HepG2 (cell line): ENCODE results near the gene MAP2K5. TPM values are rescaled to one million over a fixed set of nuclear protein-coding genes. Genes with fewer than 3 reads are reported as not detected.

Experiments
- ELF3 ChIP-seq: IDR thresholded peaks from 2 replicates; pipeline ENCODE4 v1.6.1; 2016; ENCODE audit warnings: missing genetic modification reagents, missing compliant biosample characterization
- MAFF ChIP-seq: IDR thresholded peaks from 2 replicates; pipeline ENCODE4 v1.6.1; 2011; ENCODE audit warnings: low read depth, low read length, improper control_type of control experiment
- MYNN ChIP-seq: sonication (generic); formaldehyde crosslinking; IDR thresholded peaks from 2 replicates; pipeline ENCODE4 v1.4.0; 2020; ENCODE audit warnings: mild to moderate bottlenecking, low read depth, missing genetic modification reagents
- RARA ChIP-seq: IDR thresholded peaks from 2 replicates; pipeline ENCODE4 v1.6.1; 2016; ENCODE audit warnings: missing genetic modification reagents, missing compliant biosample characterization
- SALL1 ChIP-seq: sonication (generic); formaldehyde crosslinking; IDR thresholded peaks from 2 replicates; pipeline ENCODE4 v1.8.0; 2022; ENCODE audit warnings: mild to moderate bottlenecking, missing genetic modification reagents
- SIX1 ChIP-seq: sonication (generic); formaldehyde crosslinking; IDR thresholded peaks from 2 replicates; pipeline ENCODE4 v1.4.0; 2020; ENCODE audit warnings: missing genetic modification reagents, borderline replicate concordance
- SP140L ChIP-seq: sonication (generic); formaldehyde crosslinking; IDR thresholded peaks from 2 replicates; pipeline ENCODE4 v1.4.0; 2020; ENCODE audit warnings: missing genetic modification reagents, borderline replicate concordance
- STAG1 ChIP-seq: sonication (generic); formaldehyde crosslinking; IDR thresholded peaks from 2 replicates; pipeline ENCODE4 v1.4.0; 2020; ENCODE audit warnings: missing genetic modification reagents
- ZBTB38 ChIP-seq: sonication (generic); formaldehyde crosslinking; IDR thresholded peaks from 2 replicates; pipeline ENCODE4 v1.5.1; 2020; ENCODE audit warnings: mild to moderate bottlenecking, missing genetic modification reagents
- ZMYM3 ChIP-seq: sonication (generic); formaldehyde crosslinking; IDR thresholded peaks from 2 replicates; pipeline ENCODE4 v1.5.1; 2020; ENCODE audit warnings: mild to moderate bottlenecking, missing genetic modification reagents
- ZNF564 ChIP-seq: sonication (generic); formaldehyde crosslinking; IDR thresholded peaks from 2 replicates; pipeline ENCODE4 v1.8.1; 2023; ENCODE audit warnings: mild to moderate bottlenecking, missing genetic modification reagents
- polyA plus RNA-seq, 8 experiments: library from polyadenylated mRNA; depleted of rRNA in 3 of 8; stranded (reverse) in 7 of 8; unstranded in 1 of 8; fragments of >200 nt; fragmentation: Illumina TruSeq in 4 of 8; extraction: Trizol in 4 of 8; gene quantifications; 2 replicates each; pipeline versions ENCODE4 v1.2.1 to v1.2.3, GENCODE V29; 2011 to 2016; ENCODE audit warnings: low read depth in 4 of 8, missing spikeins in 1 of 8, mixed read lengths in 1 of 8; ENCODE audit not compliant: insufficient read depth in 1 of 8
- total RNA-seq, 5 experiments: library from RNA; depleted of rRNA; stranded (reverse); fragments of >200 nt; fragmentation: Illumina TruSeq; extraction: Trizol; gene quantifications; 2 replicates each; pipeline ENCODE4 v1.2.3, GENCODE V29; 2016; ENCODE audit warnings: low read depth in 1 of 5
- TF ChIP-seq, protein P1 (sequence below): sonication (generic); formaldehyde crosslinking; IDR thresholded peaks from 2 replicates; pipeline ENCODE4 v1.8.1; 2023; ENCODE audit warnings: mild to moderate bottlenecking, missing genetic modification reagents
- TF ChIP-seq, protein P2 (sequence below): sonication (generic); formaldehyde crosslinking; IDR thresholded peaks from 2 replicates; pipeline ENCODE4 v1.4.0; 2020; ENCODE audit warnings: missing genetic modification reagents
- TF ChIP-seq, protein P3 (sequence below): sonication (generic); formaldehyde crosslinking; IDR thresholded peaks from 2 replicates; pipeline ENCODE4 v1.4.0; 2020; ENCODE audit warnings: mild to moderate bottlenecking, missing genetic modification reagents, borderline replicate concordance
- TF ChIP-seq, protein P4 (sequence below): IDR thresholded peaks from 2 replicates; pipeline ENCODE4 v1.6.1; 2018; ENCODE audit warnings: missing genetic modification reagents, mild to moderate bottlenecking, missing compliant biosample characterization
- TF ChIP-seq, protein P5 (sequence below): sonication (generic); IDR thresholded peaks from 2 replicates; pipeline ENCODE4 v1.6.1; 2016; ENCODE audit warnings: low read depth, borderline replicate concordance
- TF ChIP-seq, protein P6 (sequence below): IDR thresholded peaks from 2 replicates; pipeline ENCODE4 v1.6.1; 2016; ENCODE audit warnings: mild to moderate bottlenecking, missing biosample characterization, missing genetic modification reagents
- TF ChIP-seq, protein P7 (sequence below): IDR thresholded peaks from 2 replicates; pipeline ENCODE4 v1.6.1; 2018; ENCODE audit warnings: missing genetic modification reagents

The MAP2K5 gene
- total and polyA plus RNA-seq, 2 of the 13 experiments (the other 11 are each of a cell fraction or from before 2014, with no cell fraction given), result 4.0 to 4.3 TPM

DNA sequence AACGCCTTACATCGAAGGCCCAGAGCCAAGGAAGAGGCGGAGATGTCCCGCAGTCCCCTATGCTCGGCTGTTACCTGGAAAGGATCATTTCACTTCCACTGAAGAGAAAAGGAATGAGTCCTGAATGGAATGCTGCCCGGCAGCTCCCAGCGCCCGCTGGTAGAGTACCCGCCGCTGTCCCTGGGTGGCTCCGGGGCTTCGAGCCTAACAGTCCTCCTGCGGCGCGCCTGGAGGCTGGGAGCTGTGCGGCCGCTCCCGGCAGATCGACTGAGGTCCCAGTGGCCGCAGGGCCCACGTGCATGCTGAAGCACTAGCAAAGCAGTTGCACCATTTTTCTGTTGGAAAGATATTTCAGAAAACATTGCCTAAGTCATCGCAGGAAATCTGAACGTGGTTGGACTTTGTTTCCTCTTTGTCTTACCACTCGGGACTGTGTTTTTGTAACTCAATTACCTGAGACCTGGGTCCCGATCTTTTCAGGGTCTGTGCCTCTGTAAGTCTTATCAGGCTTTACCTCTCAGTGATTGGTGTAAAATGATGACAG is 296.4 kb downstream of the MAP2K5 start (continued):
- TF ChIP-seq, protein P1, sequence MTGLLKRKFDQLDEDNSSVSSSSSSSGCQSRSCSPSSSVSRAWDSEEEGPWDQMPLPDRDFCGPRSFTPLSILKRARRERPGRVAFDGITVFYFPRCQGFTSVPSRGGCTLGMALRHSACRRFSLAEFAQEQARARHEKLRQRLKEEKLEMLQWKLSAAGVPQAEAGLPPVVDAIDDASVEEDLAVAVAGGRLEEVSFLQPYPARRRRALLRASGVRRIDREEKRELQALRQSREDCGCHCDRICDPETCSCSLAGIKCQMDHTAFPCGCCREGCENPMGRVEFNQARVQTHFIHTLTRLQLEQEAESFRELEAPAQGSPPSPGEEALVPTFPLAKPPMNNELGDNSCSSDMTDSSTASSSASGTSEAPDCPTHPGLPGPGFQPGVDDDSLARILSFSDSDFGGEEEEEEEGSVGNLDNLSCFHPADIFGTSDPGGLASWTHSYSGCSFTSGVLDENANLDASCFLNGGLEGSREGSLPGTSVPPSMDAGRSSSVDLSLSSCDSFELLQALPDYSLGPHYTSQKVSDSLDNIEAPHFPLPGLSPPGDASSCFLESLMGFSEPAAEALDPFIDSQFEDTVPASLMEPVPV (CRISPR knock-in tag), result peak; percentile 43; the same call in 1 of the 2 replicates
- TF ChIP-seq, protein P2, sequence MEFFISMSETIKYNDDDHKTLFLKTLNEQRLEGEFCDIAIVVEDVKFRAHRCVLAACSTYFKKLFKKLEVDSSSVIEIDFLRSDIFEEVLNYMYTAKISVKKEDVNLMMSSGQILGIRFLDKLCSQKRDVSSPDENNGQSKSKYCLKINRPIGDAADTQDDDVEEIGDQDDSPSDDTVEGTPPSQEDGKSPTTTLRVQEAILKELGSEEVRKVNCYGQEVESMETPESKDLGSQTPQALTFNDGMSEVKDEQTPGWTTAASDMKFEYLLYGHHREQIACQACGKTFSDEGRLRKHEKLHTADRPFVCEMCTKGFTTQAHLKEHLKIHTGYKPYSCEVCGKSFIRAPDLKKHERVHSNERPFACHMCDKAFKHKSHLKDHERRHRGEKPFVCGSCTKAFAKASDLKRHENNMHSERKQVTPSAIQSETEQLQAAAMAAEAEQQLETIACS (CRISPR knock-in tag), result no peak
- TF ChIP-seq MAFF, result no peak
- TF ChIP-seq, protein P3, sequence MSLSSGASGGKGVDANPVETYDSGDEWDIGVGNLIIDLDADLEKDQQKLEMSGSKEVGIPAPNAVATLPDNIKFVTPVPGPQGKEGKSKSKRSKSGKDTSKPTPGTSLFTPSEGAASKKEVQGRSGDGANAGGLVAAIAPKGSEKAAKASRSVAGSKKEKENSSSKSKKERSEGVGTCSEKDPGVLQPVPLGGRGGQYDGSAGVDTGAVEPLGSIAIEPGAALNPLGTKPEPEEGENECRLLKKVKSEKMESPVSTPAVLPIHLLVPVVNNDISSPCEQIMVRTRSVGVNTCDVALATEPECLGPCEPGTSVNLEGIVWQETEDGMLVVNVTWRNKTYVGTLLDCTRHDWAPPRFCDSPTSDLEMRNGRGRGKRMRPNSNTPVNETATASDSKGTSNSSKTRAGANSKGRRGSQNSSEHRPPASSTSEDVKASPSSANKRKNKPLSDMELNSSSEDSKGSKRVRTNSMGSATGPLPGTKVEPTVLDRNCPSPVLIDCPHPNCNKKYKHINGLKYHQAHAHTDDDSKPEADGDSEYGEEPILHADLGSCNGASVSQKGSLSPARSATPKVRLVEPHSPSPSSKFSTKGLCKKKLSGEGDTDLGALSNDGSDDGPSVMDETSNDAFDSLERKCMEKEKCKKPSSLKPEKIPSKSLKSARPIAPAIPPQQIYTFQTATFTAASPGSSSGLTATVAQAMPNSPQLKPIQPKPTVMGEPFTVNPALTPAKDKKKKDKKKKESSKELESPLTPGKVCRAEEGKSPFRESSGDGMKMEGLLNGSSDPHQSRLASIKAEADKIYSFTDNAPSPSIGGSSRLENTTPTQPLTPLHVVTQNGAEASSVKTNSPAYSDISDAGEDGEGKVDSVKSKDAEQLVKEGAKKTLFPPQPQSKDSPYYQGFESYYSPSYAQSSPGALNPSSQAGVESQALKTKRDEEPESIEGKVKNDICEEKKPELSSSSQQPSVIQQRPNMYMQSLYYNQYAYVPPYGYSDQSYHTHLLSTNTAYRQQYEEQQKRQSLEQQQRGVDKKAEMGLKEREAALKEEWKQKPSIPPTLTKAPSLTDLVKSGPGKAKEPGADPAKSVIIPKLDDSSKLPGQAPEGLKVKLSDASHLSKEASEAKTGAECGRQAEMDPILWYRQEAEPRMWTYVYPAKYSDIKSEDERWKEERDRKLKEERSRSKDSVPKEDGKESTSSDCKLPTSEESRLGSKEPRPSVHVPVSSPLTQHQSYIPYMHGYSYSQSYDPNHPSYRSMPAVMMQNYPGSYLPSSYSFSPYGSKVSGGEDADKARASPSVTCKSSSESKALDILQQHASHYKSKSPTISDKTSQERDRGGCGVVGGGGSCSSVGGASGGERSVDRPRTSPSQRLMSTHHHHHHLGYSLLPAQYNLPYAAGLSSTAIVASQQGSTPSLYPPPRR, result no peak
- 0 out of 2 replicates have a peak, but pooled peaks have one; percentile 20 for TF ChIP-seq ZNF564 (CRISPR knock-in tag)
- TF ChIP-seq ZBTB38 (CRISPR knock-in tag), result peak; percentile 70; the same call in 1 of the 2 replicates
- TF ChIP-seq, protein P4, sequence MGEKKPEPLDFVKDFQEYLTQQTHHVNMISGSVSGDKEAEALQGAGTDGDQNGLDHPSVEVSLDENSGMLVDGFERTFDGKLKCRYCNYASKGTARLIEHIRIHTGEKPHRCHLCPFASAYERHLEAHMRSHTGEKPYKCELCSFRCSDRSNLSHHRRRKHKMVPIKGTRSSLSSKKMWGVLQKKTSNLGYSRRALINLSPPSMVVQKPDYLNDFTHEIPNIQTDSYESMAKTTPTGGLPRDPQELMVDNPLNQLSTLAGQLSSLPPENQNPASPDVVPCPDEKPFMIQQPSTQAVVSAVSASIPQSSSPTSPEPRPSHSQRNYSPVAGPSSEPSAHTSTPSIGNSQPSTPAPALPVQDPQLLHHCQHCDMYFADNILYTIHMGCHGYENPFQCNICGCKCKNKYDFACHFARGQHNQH (CRISPR knock-in tag), result 0 out of 2 replicates have a peak, but pooled peaks have one; percentile 46
- TF ChIP-seq MYNN (CRISPR knock-in tag), result 0 out of 2 replicates have a peak, but pooled peaks have one; percentile 48
- TF ChIP-seq STAG1 (CRISPR knock-in tag), result peak; percentile 31
- TF ChIP-seq, protein P5, sequence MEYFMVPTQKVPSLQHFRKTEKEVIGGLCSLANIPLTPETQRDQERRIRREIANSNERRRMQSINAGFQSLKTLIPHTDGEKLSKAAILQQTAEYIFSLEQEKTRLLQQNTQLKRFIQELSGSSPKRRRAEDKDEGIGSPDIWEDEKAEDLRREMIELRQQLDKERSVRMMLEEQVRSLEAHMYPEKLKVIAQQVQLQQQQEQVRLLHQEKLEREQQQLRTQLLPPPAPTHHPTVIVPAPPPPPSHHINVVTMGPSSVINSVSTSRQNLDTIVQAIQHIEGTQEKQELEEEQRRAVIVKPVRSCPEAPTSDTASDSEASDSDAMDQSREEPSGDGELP, result no peak
- 0 out of 2 replicates have a peak, but pooled peaks have one; percentile 40 for TF ChIP-seq SIX1
- TF ChIP-seq, protein P6, sequence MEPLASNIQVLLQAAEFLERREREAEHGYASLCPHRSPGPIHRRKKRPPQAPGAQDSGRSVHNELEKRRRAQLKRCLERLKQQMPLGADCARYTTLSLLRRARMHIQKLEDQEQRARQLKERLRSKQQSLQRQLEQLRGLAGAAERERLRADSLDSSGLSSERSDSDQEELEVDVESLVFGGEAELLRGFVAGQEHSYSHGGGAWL (CRISPR knock-in tag), result peak; percentile 39; the same call in 1 of the 2 replicates
- TF ChIP-seq ELF3 (CRISPR knock-in tag), result 0 out of 2 replicates have a peak, but pooled peaks have one; percentile 31
- TF ChIP-seq, protein P7, sequence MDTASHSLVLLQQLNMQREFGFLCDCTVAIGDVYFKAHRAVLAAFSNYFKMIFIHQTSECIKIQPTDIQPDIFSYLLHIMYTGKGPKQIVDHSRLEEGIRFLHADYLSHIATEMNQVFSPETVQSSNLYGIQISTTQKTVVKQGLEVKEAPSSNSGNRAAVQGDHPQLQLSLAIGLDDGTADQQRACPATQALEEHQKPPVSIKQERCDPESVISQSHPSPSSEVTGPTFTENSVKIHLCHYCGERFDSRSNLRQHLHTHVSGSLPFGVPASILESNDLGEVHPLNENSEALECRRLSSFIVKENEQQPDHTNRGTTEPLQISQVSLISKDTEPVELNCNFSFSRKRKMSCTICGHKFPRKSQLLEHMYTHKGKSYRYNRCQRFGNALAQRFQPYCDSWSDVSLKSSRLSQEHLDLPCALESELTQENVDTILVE, result no peak
- peak; percentile 37; the same call in 1 of the 2 replicates for TF ChIP-seq RARA (CRISPR knock-in tag)
- TF ChIP-seq SP140L, result peak; percentile 42; the same call in 1 of the 2 replicates
- TF ChIP-seq ZMYM3, result peak; percentile 24; the same call in 1 of the 2 replicates
- peak; percentile 81 for TF ChIP-seq SALL1
